HG03432 (cell line): ENCODE measurements around the gene OR10J1.

Experiments
- ATAC-seq: cut with Tn5 transposase; IDR thresholded peaks from one replicate; pipeline ENCODE4 v1.9.1; 2021; ENCODE audit warnings: mild to moderate bottlenecking, moderate library complexity; ENCODE audit not compliant: unreplicated experiment

OR10J1 gene

GRCh38 chr1:159483501-159483900 lies 44.0 kb downstream of the OR10J1 start:
- no peak for ATAC-seq
